Osteoblast (primary cell): Measurements from ENCODE around the gene CYP2A7. TPM values are rescaled to one million over a fixed set of nuclear protein-coding genes. Genes with fewer than 3 reads are reported as not detected.
"Not testable (repeated sequence)": the region's sequence is repeated elsewhere in the genome, so short reads cannot be mapped to it uniquely, and the experiment has no call there.

ENCODE experiments used
- DNase-seq: peaks from one replicate; pipeline ENCODE4 v3.0.0; 2011; ENCODE audit warnings: low spot score, mixed read lengths; ENCODE audit not compliant: insufficient read length; ENCODE audit errors: missing footprints
- H2AFZ ChIP-seq: 2 replicates; pipeline ENCODE4 v1.6.0; 2011; ENCODE audit warnings: mild to moderate bottlenecking, low read length
- H3K27ac ChIP-seq: 2 replicates; pipeline ENCODE4 v1.5.1; 2011; ENCODE audit warnings: mild to moderate bottlenecking, low read depth, low read length, moderate library complexity
- H3K27me3 ChIP-seq: 2 replicates; pipeline ENCODE4 v1.6.0; 2012; ENCODE audit warnings: mild to moderate bottlenecking, control low read depth, inconsistent platforms, low read length, moderate library complexity; ENCODE audit not compliant: insufficient read depth
- H3K36me3 ChIP-seq: 2 replicates; pipeline ENCODE4 v1.5.1; 2011; ENCODE audit warnings: mild to moderate bottlenecking, low read length, control low read depth, moderate library complexity; ENCODE audit not compliant: insufficient read depth
- H3K4me1 ChIP-seq: 2 replicates; pipeline ENCODE4 v1.5.1; 2011; ENCODE audit warnings: mild to moderate bottlenecking, low read length, control low read depth, moderate library complexity; ENCODE audit not compliant: insufficient read depth
- H3K4me2 ChIP-seq: 2 replicates; pipeline ENCODE4 v1.6.0; 2011; ENCODE audit warnings: mild to moderate bottlenecking, low read length; ENCODE audit not compliant: insufficient read depth
- H3K4me3 ChIP-seq: fragments of 200-600 bp; sonication (generic); 3 replicates; pipeline ENCODE4 v1.5.1; 2012; ENCODE audit warnings: mild to moderate bottlenecking, low read length, inconsistent platforms; ENCODE audit not compliant: insufficient read depth
- H3K79me2 ChIP-seq: 2 replicates; pipeline ENCODE4 v1.6.0; 2012; ENCODE audit warnings: mild to moderate bottlenecking, low read length, control low read depth, inconsistent platforms; ENCODE audit not compliant: insufficient read depth
- H3K9me3 ChIP-seq: 2 replicates; pipeline ENCODE4 v1.5.1; 2011; ENCODE audit warnings: low read depth, low read length, control low read depth
- H4K20me1 ChIP-seq: 2 replicates; pipeline ENCODE4 v1.6.0; 2012; ENCODE audit warnings: mild to moderate bottlenecking, low read length, control low read depth; ENCODE audit not compliant: insufficient read depth
- total RNA-seq: library from RNA; depleted of rRNA; stranded (reverse); fragments of >200 nt; gene quantifications from 2 replicates; pipeline ENCODE4 v1.2.3, GENCODE V29; 2012
- TF ChIP-seq, protein P1 (sequence below): IDR thresholded peaks from 2 replicates; pipeline ENCODE4 v1.5.1; 2011; ENCODE audit warnings: mild to moderate bottlenecking, low read depth, low read length, moderate library complexity; ENCODE audit errors: extremely low read depth

Gene CYP2A7
- total RNA-seq, 1 donor = not detected

DNA sequence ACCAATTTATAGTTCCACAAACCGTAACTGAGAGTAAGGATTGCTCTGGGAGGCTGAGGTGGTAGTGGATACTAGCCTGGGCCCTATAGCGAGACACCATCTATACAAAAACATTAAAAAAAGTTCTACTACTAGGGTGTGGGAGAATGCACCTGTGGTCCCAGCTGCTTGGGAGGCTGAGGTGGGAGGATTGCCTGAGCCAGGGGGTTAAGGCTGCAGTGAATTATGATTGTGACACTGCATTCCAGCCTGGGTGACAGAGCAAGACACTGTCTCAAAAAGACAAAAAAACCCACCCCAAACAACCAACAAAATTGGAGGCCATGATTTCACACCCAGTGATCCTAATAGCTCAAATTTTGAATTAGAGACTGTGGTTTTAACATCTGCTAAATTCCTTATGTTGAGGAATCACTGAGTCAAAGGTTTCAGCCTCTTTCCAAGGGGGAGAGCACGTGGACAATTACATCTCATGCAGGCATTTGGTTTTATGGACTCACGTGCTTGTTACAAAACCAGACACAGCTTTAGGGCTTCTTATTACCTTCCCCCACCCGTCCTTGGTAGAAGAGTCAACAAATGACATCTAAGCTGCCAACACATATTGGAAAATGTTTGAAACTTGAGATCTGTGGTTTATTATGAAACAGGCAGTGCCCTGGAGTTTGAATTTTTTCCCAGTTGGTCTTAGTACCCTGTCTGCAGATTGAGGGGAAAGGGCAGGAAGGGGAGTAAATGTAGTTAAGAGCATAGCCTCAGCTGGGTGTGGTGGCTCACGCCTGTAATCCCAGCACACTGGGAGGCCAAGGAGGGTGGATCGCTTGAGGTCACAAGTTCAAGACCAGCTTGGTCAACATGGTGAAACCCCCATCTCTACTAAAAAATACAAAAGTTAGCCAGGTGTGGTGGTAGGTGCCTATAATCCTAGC, 50.3 kb downstream of the CYP2A7 start:
- H3K79me2 ChIP-seq = no peaks in the 10 kb centered on the region
- TF ChIP-seq, protein P1, sequence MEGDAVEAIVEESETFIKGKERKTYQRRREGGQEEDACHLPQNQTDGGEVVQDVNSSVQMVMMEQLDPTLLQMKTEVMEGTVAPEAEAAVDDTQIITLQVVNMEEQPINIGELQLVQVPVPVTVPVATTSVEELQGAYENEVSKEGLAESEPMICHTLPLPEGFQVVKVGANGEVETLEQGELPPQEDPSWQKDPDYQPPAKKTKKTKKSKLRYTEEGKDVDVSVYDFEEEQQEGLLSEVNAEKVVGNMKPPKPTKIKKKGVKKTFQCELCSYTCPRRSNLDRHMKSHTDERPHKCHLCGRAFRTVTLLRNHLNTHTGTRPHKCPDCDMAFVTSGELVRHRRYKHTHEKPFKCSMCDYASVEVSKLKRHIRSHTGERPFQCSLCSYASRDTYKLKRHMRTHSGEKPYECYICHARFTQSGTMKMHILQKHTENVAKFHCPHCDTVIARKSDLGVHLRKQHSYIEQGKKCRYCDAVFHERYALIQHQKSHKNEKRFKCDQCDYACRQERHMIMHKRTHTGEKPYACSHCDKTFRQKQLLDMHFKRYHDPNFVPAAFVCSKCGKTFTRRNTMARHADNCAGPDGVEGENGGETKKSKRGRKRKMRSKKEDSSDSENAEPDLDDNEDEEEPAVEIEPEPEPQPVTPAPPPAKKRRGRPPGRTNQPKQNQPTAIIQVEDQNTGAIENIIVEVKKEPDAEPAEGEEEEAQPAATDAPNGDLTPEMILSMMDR = no peak
- H3K4me3 ChIP-seq = no peak overlapping the region
- peaks cover 14% of the 10 kb centered on the region for H3K4me1 ChIP-seq
- no peaks in the 10 kb centered on the region for H3K9me3 ChIP-seq
- H3K4me2 ChIP-seq = peak overlapping the region; percentile 33
- H3K36me3 ChIP-seq = peaks cover 5% of the 10 kb centered on the region
- H2AFZ ChIP-seq = no peak overlapping the region
- no peaks in the 10 kb centered on the region for H4K20me1 ChIP-seq
- peak overlapping the region; percentile 62 for H3K27ac ChIP-seq
- H3K27me3 ChIP-seq = no peaks in the 10 kb centered on the region
- DNase-seq = peak; percentile 92

- not testable (repeated sequence) for H2AFZ ChIP-seq, H3K79me2 ChIP-seq, H4K20me1 ChIP-seq, H3K36me3 ChIP-seq, H3K4me2 ChIP-seq, H3K4me3 ChIP-seq, H3K27ac ChIP-seq, DNase-seq, H3K9me3 ChIP-seq, H3K27me3 ChIP-seq
- peaks cover 14% of the 10 kb centered on the region for H3K4me1 ChIP-seq
Observed at GRCh38 chr19:40830741-40831140, 51.3 kb downstream of the CYP2A7 start.

GRCh38 chr19:40829205-40829604, 52.8 kb downstream of the CYP2A7 start:
- peaks cover 14% of the 10 kb centered on the region for H3K4me1 ChIP-seq
- no peak overlapping the region for H3K27ac ChIP-seq
- H3K27me3 ChIP-seq = no peaks in the 10 kb centered on the region
- H4K20me1 ChIP-seq = no peaks in the 10 kb centered on the region
- H3K79me2 ChIP-seq = no peaks in the 10 kb centered on the region
- no peak overlapping the region for H2AFZ ChIP-seq
- TF ChIP-seq, protein P1 = no peak
- H3K36me3 ChIP-seq = peaks cover 7% of the 10 kb centered on the region
- no peak for DNase-seq
- H3K4me2 ChIP-seq = no peak overlapping the region
- no peaks in the 10 kb centered on the region for H3K9me3 ChIP-seq
- no peak overlapping the region for H3K4me3 ChIP-seq

GRCh38 chr19:40827386-40828247, 54.4 kb downstream of the CYP2A7 start:
- Histone ChIP-seq H3K27me3 (no peaks in the 10 kb centered on the region), H3K36me3 (peaks cover 7% of the 10 kb centered on the region), H3K4me3 (no peak overlapping the region), H2AFZ (no peak overlapping the region), H3K4me1 (peaks cover 14% of the 10 kb centered on the region), H4K20me1 (no peaks in the 10 kb centered on the region), H3K9me3 (no peaks in the 10 kb centered on the region), H3K4me2 (no peak overlapping the region), H3K27ac (no peak overlapping the region), H3K79me2 (no peaks in the 10 kb centered on the region)
- DNase-seq = no peak
- TF ChIP-seq, protein P1 = no peak

GRCh38 chr19:40826699-40827385, 55.2 kb downstream of the CYP2A7 start:
- not testable (repeated sequence) for H3K4me2 ChIP-seq, H2AFZ ChIP-seq, H3K4me1 ChIP-seq, H3K79me2 ChIP-seq, H3K9me3 ChIP-seq, DNase-seq, H3K27ac ChIP-seq, H3K36me3 ChIP-seq, H3K27me3 ChIP-seq, H3K4me3 ChIP-seq, H4K20me1 ChIP-seq

- not testable (repeated sequence) for DNase-seq, H3K4me1 ChIP-seq, H3K36me3 ChIP-seq, H3K27ac ChIP-seq, H3K9me3 ChIP-seq, H2AFZ ChIP-seq, H3K27me3 ChIP-seq, H3K79me2 ChIP-seq, H4K20me1 ChIP-seq, H3K4me3 ChIP-seq, H3K4me2 ChIP-seq
Observed at GRCh38 chr19:40826312-40826698, 55.7 kb downstream of the CYP2A7 start.
